Activated CD4-positive, alpha-beta T cell treated with anti-CD3 and anti-CD28 coated beads for 36 hours (primary cell): ENCODE data around the gene INPP5A. TPM values are rescaled to one million over a fixed set of nuclear protein-coding genes. Genes with fewer than 3 reads are reported as not detected.

ENCODE experiments used
- ATAC-seq: fragments of 200-7000 bp; cut with Tn5 transposase; one replicate; pipeline ENCODE4 v1.10.0; 2021; ENCODE audit warnings: mild to moderate bottlenecking, moderate library complexity
- CTCF ChIA-PET: fragments of 350-600 bp; sonication (Branson Sonifier 250); formaldehyde crosslinking; loops from one replicate; lab custom pipeline; 2021; ENCODE audit warnings: antibody characterized with exemption; lab: Charles Lee
- POLR2A ChIA-PET: fragments of 350-600 bp; sonication (Branson Sonifier 250); formaldehyde crosslinking; loops from one replicate; lab custom pipeline; 2021; ENCODE audit warnings: antibody characterized with exemption, inconsistent platforms; lab: Charles Lee
- DNase-seq: peaks from one replicate; pipeline ENCODE4 v3.0.0-alpha.2; 2020
- H3K27ac Mint-ChIP-seq: one replicate; pipeline ENCODE4 v1.8.0; 2021; ENCODE audit warnings: mixed read lengths
- H3K27me3 Mint-ChIP-seq: one replicate; pipeline ENCODE4 v1.8.0; 2021; ENCODE audit warnings: mixed read lengths
- H3K36me3 Mint-ChIP-seq: one replicate; pipeline ENCODE4 v1.8.0; 2021; ENCODE audit warnings: low read depth, mixed read lengths
- H3K4me1 Mint-ChIP-seq: one replicate; pipeline ENCODE4 v1.8.0; 2021; ENCODE audit warnings: mixed read lengths
- H3K4me3 Mint-ChIP-seq: one replicate; pipeline ENCODE4 v1.8.0; 2021; ENCODE audit warnings: mild to moderate bottlenecking, moderate library complexity, mixed read lengths
- H3K9me3 Mint-ChIP-seq: one replicate; pipeline ENCODE4 v1.8.0; 2021; ENCODE audit warnings: low read depth, mixed read lengths
- intact Hi-C, 2 experiments: fragments of 100-400 bp; cut with DNase I in 1 of 2; cut with micrococcal nuclease in 1 of 2; formaldehyde crosslinking; loops; one replicate each; pipeline versions ENCODE4 v1.14.2 to v1.15.1; 2022 to 2024; cut with DNase I, micrococcal nuclease
- total RNA-seq, 2 experiments: library from RNA; stranded (reverse); gene quantifications; one replicate each; pipeline ENCODE4 v1.2.3, GENCODE V29; 2021

INPP5A gene
- total RNA-seq, 2 experiments from 2014 or later: 8.1 to 9.3 TPM

GRCh38 chr10:132534391-132535064 is 3.1 kb upstream of the INPP5A start:
- Mint-ChIP-seq H3K27me3 (peaks cover 4% of the 10 kb centered on the region), H3K36me3 (peaks cover 2% of the 10 kb centered on the region), H3K27ac (no peak overlapping the region), H3K4me3 (no peak overlapping the region), H3K9me3 (peaks cover 8% of the 10 kb centered on the region), H3K4me1 (peaks cover 22% of the 10 kb centered on the region)
- ChIA-PET POLR2A (no interaction called here), CTCF (no interaction called here)
- ATAC-seq (no peak), DNase-seq (no peak)
- intact Hi-C loops: loop anchor here (5.0 kb wide), 2 partner anchors 103 to 843 kb away; partner anchors contain the start of gene PAOX (in 1 of the 2)

GRCh38 chr10:132535065-132535651 is 2.4 kb upstream of the INPP5A start:
- Mint-ChIP-seq H3K36me3 (peaks cover 1% of the 10 kb centered on the region), H3K4me3 (no peak overlapping the region), H3K9me3 (peaks cover 7% of the 10 kb centered on the region), H3K4me1 (peaks cover 29% of the 10 kb centered on the region), H3K27me3 (peaks cover 1% of the 10 kb centered on the region), H3K27ac (no peak overlapping the region)
- intact Hi-C loops: loop anchor here (5.0 kb wide), 2 partner anchors 102 to 842 kb away; partner anchors contain the start of gene PAOX (in 1 of the 2)
- ChIA-PET POLR2A (no interaction called here), CTCF (no interaction called here)
- ATAC-seq: no peak
- DNase-seq: no peak

GRCh38 chr10:132536241-132536876 is 1.2 kb upstream of the INPP5A start:
- Mint-ChIP-seq H3K36me3 (peaks cover 2% of the 10 kb centered on the region), H3K9me3 (peaks cover 2% of the 10 kb centered on the region), H3K4me1 (peaks cover 41% of the 10 kb centered on the region), H3K4me3 (peak overlapping the region; percentile 68), H3K27me3 (no peaks in the 10 kb centered on the region), H3K27ac (no peak overlapping the region)
- DNase-seq (no peak), ATAC-seq (no peak)
- POLR2A ChIA-PET: no interaction called here
- intact Hi-C loops: loop anchor here (2.0 to 5.0 kb wide), 6 partner anchors 101 to 842 kb away; partner anchors contain the start of genes PAOX (in 2 of the 2), FUOM (in 1 of the 2) and PWWP2B (in 1 of the 2)
- CTCF ChIA-PET: interaction anchor here (0.6 to 0.7 kb wide), 3 partner anchors 33 to 102 kb away, joined by 3 to 5 read pairs (median 3); no protein-coding TSS in a partner anchor

- Mint-ChIP-seq H3K4me3 (peak overlapping the region; percentile 68), H3K36me3 (peaks cover 4% of the 10 kb centered on the region), H3K4me1 (peaks cover 48% of the 10 kb centered on the region), H3K27me3 (no peaks in the 10 kb centered on the region), H3K27ac (no peak overlapping the region), H3K9me3 (peaks cover 2% of the 10 kb centered on the region)
- CTCF ChIA-PET: interaction anchor here (0.6 kb wide), 2 partner anchors 83 to 101 kb away, joined by 3 to 5 read pairs; no protein-coding TSS in a partner anchor
- ATAC-seq (peak; percentile 87), DNase-seq (peak; percentile 100)
- intact Hi-C loops: loop anchor here (1.0 to 5.0 kb wide), 15 partner anchors 84 to 842 kb away; partner anchors contain the start of genes LRRC27 (in 2 of the 2), PAOX (in 2 of the 2), DPYSL4 (in 1 of the 2) and FUOM (in 1 of the 2)
- POLR2A ChIA-PET: no interaction called here
These were observed 507 bp upstream of the INPP5A start for GRCh38 chr10:132536877-132537683.

- H3K4me3 Mint-ChIP-seq: peak overlapping the region; percentile 87
- no peak for ATAC-seq
- ChIA-PET CTCF (interaction anchor here (1.0 kb wide), 1 partner anchor 71 kb away, joined by 3 read pairs; no protein-coding TSS in a partner anchor), POLR2A (no interaction called here)
- H3K36me3 Mint-ChIP-seq: peaks cover 4% of the 10 kb centered on the region
- H3K27me3 Mint-ChIP-seq: no peaks in the 10 kb centered on the region
- no peaks in the 10 kb centered on the region for H3K9me3 Mint-ChIP-seq
- H3K27ac Mint-ChIP-seq: peak overlapping the region; percentile 91
- intact Hi-C loops: loop anchor here (5.0 kb wide), 2 partner anchors 99 to 839 kb away; partner anchors contain the start of gene PAOX (in 1 of the 2)
- peaks cover 54% of the 10 kb centered on the region for H3K4me1 Mint-ChIP-seq
- DNase-seq: peak; percentile 32
These were observed 623 bp downstream of the INPP5A start for GRCh38 chr10:132538031-132538789.

GRCh38 chr10:132538790-132539421 is 1.3 kb downstream of the INPP5A start:
- Mint-ChIP-seq H3K36me3 (peaks cover 4% of the 10 kb centered on the region), H3K27ac (peak overlapping the region; percentile 91), H3K4me1 (peaks cover 58% of the 10 kb centered on the region), H3K4me3 (peak overlapping the region; percentile 87), H3K27me3 (no peaks in the 10 kb centered on the region), H3K9me3 (no peaks in the 10 kb centered on the region)
- DNase-seq (no peak), ATAC-seq (no peak)
- intact Hi-C loops: loop anchor here (5.0 kb wide), 2 partner anchors 98 to 838 kb away; partner anchors contain the start of gene PAOX (in 1 of the 2)
- POLR2A ChIA-PET: interaction anchor here (1.4 kb wide), 1 partner anchor 32 kb away, joined by 10 read pairs; no protein-coding TSS in a partner anchor
- CTCF ChIA-PET: interaction anchor here (0.6 to 1.7 kb wide), 4 partner anchors 33 to 116 kb away, joined by 3 to 8 read pairs (median 4); no protein-coding TSS in a partner anchor

- Mint-ChIP-seq H3K27ac (peak overlapping the region; percentile 91), H3K27me3 (no peaks in the 10 kb centered on the region), H3K9me3 (no peaks in the 10 kb centered on the region), H3K36me3 (peaks cover 4% of the 10 kb centered on the region), H3K4me3 (peak overlapping the region; percentile 87), H3K4me1 (peaks cover 64% of the 10 kb centered on the region)
- intact Hi-C loops: loop anchor here (5.0 kb wide), 2 partner anchors 98 to 838 kb away; partner anchors contain the start of gene PAOX (in 1 of the 2)
- POLR2A ChIA-PET: interaction anchor here (1.4 kb wide), 1 partner anchor 32 kb away, joined by 10 read pairs; no protein-coding TSS in a partner anchor
- CTCF ChIA-PET: interaction anchor here (0.6 to 1.7 kb wide), 5 partner anchors 12 to 115 kb away, joined by 3 to 9 read pairs (median 4); no protein-coding TSS in a partner anchor
- ATAC-seq (peak; percentile 6), DNase-seq (peak; percentile 78)
These were observed 1.8 kb downstream of the INPP5A start for GRCh38 chr10:132539431-132539839.

- CTCF ChIA-PET: interaction anchor here (1.3 to 1.7 kb wide), 4 partner anchors 8 to 115 kb away, joined by 3 to 9 read pairs (median 6); no protein-coding TSS in a partner anchor
- peaks cover 67% of the 10 kb centered on the region for H3K4me1 Mint-ChIP-seq
- ATAC-seq (peak; percentile 24), DNase-seq (peak; percentile 73)
- no peaks in the 10 kb centered on the region for H3K9me3 Mint-ChIP-seq
- peak overlapping the region; percentile 91 for H3K27ac Mint-ChIP-seq
- H3K27me3 Mint-ChIP-seq: no peaks in the 10 kb centered on the region
- POLR2A ChIA-PET: interaction anchor here (1.4 kb wide), 1 partner anchor 31 kb away, joined by 10 read pairs; no protein-coding TSS in a partner anchor
- peaks cover 4% of the 10 kb centered on the region for H3K36me3 Mint-ChIP-seq
- intact Hi-C loops: loop anchor here (1.0 to 10.0 kb wide), 5 partner anchors 32 to 837 kb away; partner anchors contain the start of gene PAOX (in 1 of the 2)
- peak overlapping the region; percentile 87 for H3K4me3 Mint-ChIP-seq
These were observed 2.3 kb downstream of the INPP5A start for GRCh38 chr10:132539894-132540293.

GRCh38 chr10:132540456-132540855 is 2.9 kb downstream of the INPP5A start:
- ATAC-seq (no peak), DNase-seq (peak; percentile 27)
- H3K27me3 Mint-ChIP-seq: no peaks in the 10 kb centered on the region
- peaks cover 4% of the 10 kb centered on the region for H3K36me3 Mint-ChIP-seq
- intact Hi-C loops: loop anchor here (1.0 to 10.0 kb wide), 4 partner anchors 32 to 424 kb away; no protein-coding TSS in a partner anchor
- H3K27ac Mint-ChIP-seq: peak overlapping the region; percentile 91
- peak overlapping the region; percentile 87 for H3K4me3 Mint-ChIP-seq
- peaks cover 69% of the 10 kb centered on the region for H3K4me1 Mint-ChIP-seq
- H3K9me3 Mint-ChIP-seq: no peaks in the 10 kb centered on the region
- ChIA-PET CTCF (interaction anchor here (0.7 to 1.7 kb wide), 5 partner anchors 9 to 114 kb away, joined by 3 to 9 read pairs (median 4); no protein-coding TSS in a partner anchor), POLR2A (interaction anchor here (0.5 to 1.4 kb wide), 2 partner anchors 21 to 31 kb away, joined by 3 to 10 read pairs; no protein-coding TSS in a partner anchor)
